HepG2 (cell line): ENCODE results near the gene SP5. TPM values are rescaled to one million over a fixed set of nuclear protein-coding genes. Genes with fewer than 3 reads are reported as not detected.

Experiments
- CBFB ChIP-seq: sonication (generic); formaldehyde crosslinking; IDR thresholded peaks from 2 replicates; pipeline ENCODE4 v1.4.0; 2020; ENCODE audit warnings: missing genetic modification reagents
- CCDC6 ChIP-seq: sonication (generic); formaldehyde crosslinking; IDR thresholded peaks from 2 replicates; pipeline ENCODE4 v1.8.1; 2022; ENCODE audit warnings: mild to moderate bottlenecking, missing genetic modification reagents, moderate library complexity
- ELF1 ChIP-seq: sonication (generic); formaldehyde crosslinking; IDR thresholded peaks from 2 replicates; pipeline ENCODE4 v1.4.0; 2020; ENCODE audit warnings: missing genetic modification reagents
- GATAD1 ChIP-seq: IDR thresholded peaks from 2 replicates; pipeline ENCODE4 v1.6.1; 2016; ENCODE audit warnings: missing genetic modification reagents, missing compliant biosample characterization
- PHF5A ChIP-seq: IDR thresholded peaks from one replicate; pipeline ENCODE4 v1.6.1; 2018; ENCODE audit warnings: low read depth, missing genetic modification reagents; ENCODE audit not compliant: unreplicated experiment
- SIX1 ChIP-seq: sonication (generic); formaldehyde crosslinking; IDR thresholded peaks from 2 replicates; pipeline ENCODE4 v1.4.0; 2020; ENCODE audit warnings: missing genetic modification reagents, borderline replicate concordance
- SIX4 ChIP-seq: sonication (generic); formaldehyde crosslinking; IDR thresholded peaks from 2 replicates; pipeline ENCODE4 v1.4.0; 2020; ENCODE audit warnings: missing genetic modification reagents
- TEAD3 ChIP-seq: optimal IDR thresholded peaks from 2 replicates; pipeline ENCODE3; 2016; ENCODE audit warnings: borderline replicate concordance
- ZNF296 ChIP-seq: sonication (generic); formaldehyde crosslinking; conservative IDR thresholded peaks from 2 replicates; pipeline ENCODE4 v1.5.0; 2020; ENCODE audit warnings: mild to moderate bottlenecking, missing genetic modification reagents
- ZNF350 ChIP-seq: sonication (generic); formaldehyde crosslinking; IDR thresholded peaks from 2 replicates; pipeline ENCODE4 v1.4.0; 2020; ENCODE audit warnings: mild to moderate bottlenecking, low read depth, missing genetic modification reagents, borderline replicate concordance
- ZNF441 ChIP-seq: sonication (generic); formaldehyde crosslinking; IDR thresholded peaks from 2 replicates; pipeline ENCODE4 v1.7.0; 2021; ENCODE audit warnings: missing genetic modification reagents, borderline replicate concordance
- ZNF501 ChIP-seq: sonication (generic); formaldehyde crosslinking; IDR thresholded peaks from 2 replicates; pipeline ENCODE4 v1.5.1; 2020; ENCODE audit warnings: mild to moderate bottlenecking, moderate library complexity, missing genetic modification reagents
- ZSCAN25 ChIP-seq: sonication (generic); formaldehyde crosslinking; IDR thresholded peaks from 2 replicates; pipeline ENCODE4 v1.8.0; 2022; ENCODE audit warnings: mild to moderate bottlenecking, missing genetic modification reagents
- polyA plus RNA-seq, 8 experiments: library from polyadenylated mRNA; depleted of rRNA in 3 of 8; stranded (reverse) in 7 of 8; unstranded in 1 of 8; fragments of >200 nt; fragmentation: Illumina TruSeq in 4 of 8; extraction: Trizol in 4 of 8; gene quantifications; 2 replicates each; pipeline versions ENCODE4 v1.2.1 to v1.2.3, GENCODE V29; 2011 to 2016; ENCODE audit warnings: low read depth in 4 of 8, missing spikeins in 1 of 8, mixed read lengths in 1 of 8; ENCODE audit not compliant: insufficient read depth in 1 of 8
- total RNA-seq, 5 experiments: library from RNA; depleted of rRNA; stranded (reverse); fragments of >200 nt; fragmentation: Illumina TruSeq; extraction: Trizol; gene quantifications; 2 replicates each; pipeline ENCODE4 v1.2.3, GENCODE V29; 2016; ENCODE audit warnings: low read depth in 1 of 5
- TF ChIP-seq, protein P1 (sequence below): sonication (generic); formaldehyde crosslinking; IDR thresholded peaks from 2 replicates; pipeline ENCODE4 v1.4.0; 2020; ENCODE audit warnings: mild to moderate bottlenecking, missing genetic modification reagents
- TF ChIP-seq, protein P2 (sequence below): sonication (generic); formaldehyde crosslinking; IDR thresholded peaks from 2 replicates; pipeline ENCODE4 v1.8.0; 2022; ENCODE audit warnings: missing genetic modification reagents, low read depth, mild to moderate bottlenecking, borderline replicate concordance
- TF ChIP-seq, protein P3 (sequence below): sonication (generic); formaldehyde crosslinking; IDR thresholded peaks from 2 replicates; pipeline ENCODE4 v1.4.0; 2020; ENCODE audit warnings: missing genetic modification reagents, borderline replicate concordance
- TF ChIP-seq, protein P4 (sequence below): sonication (generic); formaldehyde crosslinking; IDR thresholded peaks from 2 replicates; pipeline ENCODE4 v1.4.0; 2020; ENCODE audit warnings: missing genetic modification reagents
- TF ChIP-seq, protein P5 (sequence below): sonication (generic); formaldehyde crosslinking; IDR thresholded peaks from 2 replicates; pipeline ENCODE4 v1.4.0; 2020; ENCODE audit warnings: missing genetic modification reagents, low read depth, mild to moderate bottlenecking, borderline replicate concordance
- TF ChIP-seq, protein P6 (sequence below): IDR thresholded peaks from 2 replicates; pipeline ENCODE4 v1.6.1; 2016; ENCODE audit warnings: missing genetic modification reagents, missing compliant biosample characterization

The SP5 gene
- total and polyA plus RNA-seq, 2 of the 13 experiments (the other 11 are each of a cell fraction or from before 2014, with no cell fraction given), result 50.8 to 119 TPM

DNA sequence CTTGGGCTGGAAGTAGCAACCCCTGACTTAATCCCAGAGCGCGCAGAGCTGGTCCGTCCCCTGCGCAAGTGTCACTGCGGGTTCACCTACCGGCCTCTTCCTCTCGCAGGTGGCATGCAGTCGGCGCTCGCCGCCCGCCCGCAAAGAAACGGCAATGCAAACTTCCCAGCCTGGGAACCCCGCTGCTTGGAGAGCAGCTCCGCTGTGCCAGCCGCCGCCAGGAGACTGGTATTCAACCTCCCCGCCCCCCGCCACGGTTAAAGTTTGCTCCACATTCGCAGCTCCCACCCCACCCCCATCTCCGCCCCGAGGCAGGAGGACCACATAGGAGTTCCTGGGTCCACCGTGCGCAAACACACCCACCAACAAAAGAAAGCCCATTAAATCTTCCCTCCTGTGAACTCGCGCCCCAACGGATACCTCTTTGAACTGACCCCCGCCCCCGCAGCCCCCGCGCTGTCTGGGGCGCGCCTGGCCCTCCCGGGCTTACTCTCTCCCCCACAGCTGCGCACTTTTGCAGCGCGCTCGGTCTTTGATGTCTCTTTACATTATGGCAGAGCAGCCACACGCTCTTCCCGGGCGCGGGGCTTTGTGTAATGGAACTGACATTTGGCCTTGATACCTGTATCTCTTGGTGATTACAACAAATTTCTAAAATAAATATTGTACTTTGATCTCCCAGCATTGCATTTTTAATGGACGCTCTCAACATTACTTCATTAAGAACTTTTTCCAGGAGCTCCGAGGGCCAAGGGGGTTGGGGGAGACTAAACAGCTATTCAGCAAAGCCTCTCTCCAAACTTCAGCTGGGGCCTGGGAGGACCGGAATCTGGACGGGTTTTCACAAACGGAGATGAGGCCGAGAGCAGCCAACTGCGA is 3.1 kb upstream of the SP5 start (continued):
- TF ChIP-seq, protein P1, sequence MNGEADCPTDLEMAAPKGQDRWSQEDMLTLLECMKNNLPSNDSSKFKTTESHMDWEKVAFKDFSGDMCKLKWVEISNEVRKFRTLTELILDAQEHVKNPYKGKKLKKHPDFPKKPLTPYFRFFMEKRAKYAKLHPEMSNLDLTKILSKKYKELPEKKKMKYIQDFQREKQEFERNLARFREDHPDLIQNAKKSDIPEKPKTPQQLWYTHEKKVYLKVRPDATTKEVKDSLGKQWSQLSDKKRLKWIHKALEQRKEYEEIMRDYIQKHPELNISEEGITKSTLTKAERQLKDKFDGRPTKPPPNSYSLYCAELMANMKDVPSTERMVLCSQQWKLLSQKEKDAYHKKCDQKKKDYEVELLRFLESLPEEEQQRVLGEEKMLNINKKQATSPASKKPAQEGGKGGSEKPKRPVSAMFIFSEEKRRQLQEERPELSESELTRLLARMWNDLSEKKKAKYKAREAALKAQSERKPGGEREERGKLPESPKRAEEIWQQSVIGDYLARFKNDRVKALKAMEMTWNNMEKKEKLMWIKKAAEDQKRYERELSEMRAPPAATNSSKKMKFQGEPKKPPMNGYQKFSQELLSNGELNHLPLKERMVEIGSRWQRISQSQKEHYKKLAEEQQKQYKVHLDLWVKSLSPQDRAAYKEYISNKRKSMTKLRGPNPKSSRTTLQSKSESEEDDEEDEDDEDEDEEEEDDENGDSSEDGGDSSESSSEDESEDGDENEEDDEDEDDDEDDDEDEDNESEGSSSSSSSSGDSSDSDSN (CRISPR knock-in tag), result peak; percentile 84
- TF ChIP-seq, protein P2, sequence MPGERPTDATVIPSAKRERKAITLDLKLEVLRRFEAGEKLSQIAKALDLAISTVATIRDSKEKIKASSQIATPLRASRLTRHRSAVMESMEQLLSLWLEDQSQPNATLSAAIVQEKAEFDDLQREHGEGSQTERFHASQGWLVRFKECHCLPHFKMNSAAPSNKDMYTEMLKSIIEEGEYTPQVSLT, result no peak
- TF ChIP-seq ZNF441 (CRISPR knock-in tag), result peak; percentile 75
- TF ChIP-seq PHF5A (CRISPR knock-in tag), result peak; percentile 30
- TF ChIP-seq ZNF350 (CRISPR knock-in tag), result peak; percentile 94
- TF ChIP-seq ZNF296, result peak; percentile 89
- TF ChIP-seq ZNF501 (CRISPR knock-in tag), result peak; percentile 28; the same call in 1 of the 2 replicates
- no peak; the same call in 1 of the 2 replicates for TF ChIP-seq CCDC6 (CRISPR knock-in tag)
- TF ChIP-seq, protein P3, sequence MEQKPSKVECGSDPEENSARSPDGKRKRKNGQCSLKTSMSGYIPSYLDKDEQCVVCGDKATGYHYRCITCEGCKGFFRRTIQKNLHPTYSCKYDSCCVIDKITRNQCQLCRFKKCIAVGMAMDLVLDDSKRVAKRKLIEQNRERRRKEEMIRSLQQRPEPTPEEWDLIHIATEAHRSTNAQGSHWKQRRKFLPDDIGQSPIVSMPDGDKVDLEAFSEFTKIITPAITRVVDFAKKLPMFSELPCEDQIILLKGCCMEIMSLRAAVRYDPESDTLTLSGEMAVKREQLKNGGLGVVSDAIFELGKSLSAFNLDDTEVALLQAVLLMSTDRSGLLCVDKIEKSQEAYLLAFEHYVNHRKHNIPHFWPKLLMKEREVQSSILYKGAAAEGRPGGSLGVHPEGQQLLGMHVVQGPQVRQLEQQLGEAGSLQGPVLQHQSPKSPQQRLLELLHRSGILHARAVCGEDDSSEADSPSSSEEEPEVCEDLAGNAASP (CRISPR knock-in tag), result peak; percentile 93; the same call in 1 of the 2 replicates
- peak; percentile 57 for TF ChIP-seq TEAD3 (CRISPR knock-in tag)
- TF ChIP-seq SIX4 (CRISPR knock-in tag), result 0 out of 2 replicates have a peak, but pooled peaks have one; percentile 56
- TF ChIP-seq ZSCAN25 (CRISPR knock-in tag), result peak; percentile 65
- TF ChIP-seq, protein P4, sequence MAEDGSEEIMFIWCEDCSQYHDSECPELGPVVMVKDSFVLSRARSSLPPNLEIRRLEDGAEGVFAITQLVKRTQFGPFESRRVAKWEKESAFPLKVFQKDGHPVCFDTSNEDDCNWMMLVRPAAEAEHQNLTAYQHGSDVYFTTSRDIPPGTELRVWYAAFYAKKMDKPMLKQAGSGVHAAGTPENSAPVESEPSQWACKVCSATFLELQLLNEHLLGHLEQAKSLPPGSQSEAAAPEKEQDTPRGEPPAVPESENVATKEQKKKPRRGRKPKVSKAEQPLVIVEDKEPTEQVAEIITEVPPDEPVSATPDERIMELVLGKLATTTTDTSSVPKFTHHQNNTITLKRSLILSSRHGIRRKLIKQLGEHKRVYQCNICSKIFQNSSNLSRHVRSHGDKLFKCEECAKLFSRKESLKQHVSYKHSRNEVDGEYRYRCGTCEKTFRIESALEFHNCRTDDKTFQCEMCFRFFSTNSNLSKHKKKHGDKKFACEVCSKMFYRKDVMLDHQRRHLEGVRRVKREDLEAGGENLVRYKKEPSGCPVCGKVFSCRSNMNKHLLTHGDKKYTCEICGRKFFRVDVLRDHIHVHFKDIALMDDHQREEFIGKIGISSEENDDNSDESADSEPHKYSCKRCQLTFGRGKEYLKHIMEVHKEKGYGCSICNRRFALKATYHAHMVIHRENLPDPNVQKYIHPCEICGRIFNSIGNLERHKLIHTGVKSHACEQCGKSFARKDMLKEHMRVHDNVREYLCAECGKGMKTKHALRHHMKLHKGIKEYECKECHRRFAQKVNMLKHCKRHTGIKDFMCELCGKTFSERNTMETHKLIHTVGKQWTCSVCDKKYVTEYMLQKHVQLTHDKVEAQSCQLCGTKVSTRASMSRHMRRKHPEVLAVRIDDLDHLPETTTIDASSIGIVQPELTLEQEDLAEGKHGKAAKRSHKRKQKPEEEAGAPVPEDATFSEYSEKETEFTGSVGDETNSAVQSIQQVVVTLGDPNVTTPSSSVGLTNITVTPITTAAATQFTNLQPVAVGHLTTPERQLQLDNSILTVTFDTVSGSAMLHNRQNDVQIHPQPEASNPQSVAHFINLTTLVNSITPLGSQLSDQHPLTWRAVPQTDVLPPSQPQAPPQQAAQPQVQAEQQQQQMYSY, result peak; percentile 62; the same call in 1 of the 2 replicates
- TF ChIP-seq GATAD1 (CRISPR knock-in tag), result peak; percentile 49; the same call in 1 of the 2 replicates
- peak; percentile 63 for TF ChIP-seq ELF1
- TF ChIP-seq, protein P5, sequence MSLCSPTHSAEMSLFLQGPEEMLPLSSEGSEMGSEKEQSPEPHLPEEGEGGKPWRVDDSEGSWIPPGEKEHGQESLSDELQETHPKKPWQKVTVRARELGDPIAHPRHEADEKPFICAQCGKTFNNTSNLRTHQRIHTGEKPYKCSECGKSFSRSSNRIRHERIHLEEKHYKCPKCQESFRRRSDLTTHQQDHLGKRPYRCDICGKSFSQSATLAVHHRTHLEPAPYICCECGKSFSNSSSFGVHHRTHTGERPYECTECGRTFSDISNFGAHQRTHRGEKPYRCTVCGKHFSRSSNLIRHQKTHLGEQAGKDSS (CRISPR knock-in tag), result peak; percentile 49
- peak; percentile 79 for TF ChIP-seq CBFB (CRISPR knock-in tag)
- peak; percentile 79 for TF ChIP-seq SIX1
- TF ChIP-seq, protein P6, sequence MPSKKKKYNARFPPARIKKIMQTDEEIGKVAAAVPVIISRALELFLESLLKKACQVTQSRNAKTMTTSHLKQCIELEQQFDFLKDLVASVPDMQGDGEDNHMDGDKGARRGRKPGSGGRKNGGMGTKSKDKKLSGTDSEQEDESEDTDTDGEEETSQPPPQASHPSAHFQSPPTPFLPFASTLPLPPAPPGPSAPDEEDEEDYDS (CRISPR knock-in tag), result peak; percentile 72
